NCI-H526 (cell line): ENCODE results near the gene ZNRF1.

Experiments
- DNase-seq, 2 experiments: peaks; one replicate each; lab custom pipeline; 2025; lab: John Stamatoyannopoulos, UW

Gene ZNRF1

DNA sequence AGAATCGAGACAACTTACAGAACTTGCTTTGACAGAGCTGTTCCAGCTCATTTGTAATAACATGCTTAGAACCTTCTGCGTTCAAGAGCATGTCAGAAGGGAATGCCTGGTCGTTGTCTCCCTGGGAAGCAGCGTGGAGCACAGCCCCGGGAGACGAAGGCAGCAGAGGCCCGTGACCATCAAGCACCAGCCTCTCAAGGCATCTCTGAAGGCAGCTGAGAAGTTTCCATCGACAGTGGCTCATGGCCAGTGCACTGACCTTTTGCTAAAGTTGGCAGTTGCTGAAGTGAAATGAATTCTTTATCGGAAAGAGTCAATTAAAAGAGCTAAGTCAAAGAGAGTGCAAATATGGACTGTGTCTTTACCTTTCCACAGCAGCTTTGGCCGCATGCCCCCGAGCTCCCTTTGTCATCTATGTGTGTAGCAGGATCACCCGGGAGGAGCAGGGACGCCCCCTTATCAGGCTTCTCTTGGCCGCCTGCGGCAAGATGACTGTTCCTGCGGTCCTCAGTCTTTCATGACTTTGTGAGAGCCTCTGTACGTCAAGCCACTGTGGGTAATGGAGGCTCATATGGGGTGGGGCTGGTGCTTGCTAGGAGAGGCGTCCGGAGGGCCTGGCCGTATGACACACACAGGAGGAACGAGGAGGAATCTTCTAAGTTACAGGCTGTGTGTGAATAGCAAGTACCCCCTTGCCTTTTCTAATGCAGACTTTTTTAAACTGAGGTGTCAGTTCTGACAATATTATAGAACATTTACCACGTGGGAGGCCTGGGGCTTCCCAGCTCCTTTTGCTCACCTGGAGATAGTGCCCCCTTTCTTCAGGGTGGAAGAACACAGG lies 63.5 kb downstream of the ZNRF1 start:
- DNase-seq: no peak

GRCh38 chr16:75062976-75063346 lies 64.1 kb downstream of the ZNRF1 start:
- no peak for DNase-seq

DNA sequence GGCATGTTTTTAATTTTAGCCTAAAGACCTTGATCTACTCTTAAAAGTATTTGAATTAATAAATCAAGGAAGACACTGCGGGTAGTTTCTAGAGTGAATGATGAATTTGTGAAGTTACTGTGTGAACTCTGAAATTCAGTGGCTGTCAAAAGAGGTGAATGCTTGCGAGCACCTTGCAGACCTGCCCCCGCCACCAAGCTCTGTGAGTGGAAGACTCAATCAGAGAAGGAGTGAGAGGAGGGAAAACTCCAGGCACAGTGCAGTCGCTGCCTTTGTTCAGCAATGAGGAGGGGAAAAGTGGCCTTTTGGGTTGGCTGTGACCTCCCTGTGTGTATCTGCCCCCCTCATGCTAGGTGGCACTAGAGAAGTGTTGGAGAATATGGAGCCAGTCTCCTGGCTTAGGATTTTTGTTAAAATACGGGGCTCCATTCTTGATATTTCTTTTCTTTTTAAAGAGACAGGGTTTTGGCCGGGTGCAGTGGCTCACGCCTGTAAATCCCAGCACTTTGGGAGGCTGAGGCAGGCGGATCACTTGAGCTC lies 64.8 kb downstream of the ZNRF1 start:
- DNase-seq: no peak

DNA sequence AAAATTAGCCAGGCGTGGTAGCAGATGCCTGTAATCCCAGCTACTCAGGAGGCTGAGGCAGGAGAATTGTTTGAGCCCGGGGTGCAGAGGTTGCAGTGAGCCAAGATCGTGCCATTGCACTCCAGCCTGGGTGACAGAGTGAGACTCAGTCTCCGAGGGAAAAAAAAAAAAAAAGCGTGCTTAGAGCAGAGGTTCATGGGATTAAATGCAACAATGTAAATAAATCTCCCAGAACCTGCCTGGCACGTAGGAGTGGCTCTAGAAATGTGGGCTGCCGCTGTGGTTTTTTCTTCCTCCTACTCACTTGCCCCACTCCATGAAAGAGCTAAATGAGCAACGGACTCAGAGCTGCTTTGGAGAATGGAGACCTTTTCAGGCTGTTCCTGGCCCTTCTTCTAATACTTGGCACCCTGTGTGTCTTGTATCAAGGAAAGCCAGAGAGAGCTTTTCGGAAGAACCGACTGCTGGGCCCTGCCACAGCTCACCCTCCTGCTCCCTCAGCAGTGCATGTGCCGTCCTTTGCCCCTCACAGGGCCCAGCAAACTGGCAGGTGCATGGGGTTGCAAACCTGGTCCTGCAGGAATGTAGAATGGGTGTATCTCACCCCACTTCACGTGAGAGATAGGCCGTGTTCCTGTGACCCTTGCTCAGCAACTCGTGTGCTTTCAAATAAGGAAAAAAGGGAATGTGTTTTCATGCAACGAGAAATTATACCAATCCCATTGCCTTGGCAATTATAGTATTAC lies 65.8 kb downstream of the ZNRF1 start:
- DNase-seq: no peak

DNA sequence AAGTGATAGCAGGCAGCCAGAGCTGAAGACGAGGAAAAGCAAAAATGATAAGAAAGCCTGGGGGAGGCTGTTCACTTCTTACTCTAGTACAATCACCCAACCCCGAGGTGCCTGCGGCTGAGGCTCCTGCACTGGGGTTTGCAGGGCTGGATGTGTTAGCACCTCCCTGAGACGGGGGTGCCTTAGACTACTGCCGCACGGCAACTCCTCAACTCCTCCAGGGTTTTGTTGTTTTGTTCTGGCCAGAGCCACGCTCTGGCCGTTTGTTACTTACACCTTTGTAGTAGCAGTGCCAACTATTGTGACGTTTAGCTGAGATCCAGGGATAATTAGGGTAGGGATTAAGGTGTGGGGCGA lies 66.3 kb downstream of the ZNRF1 start:
- DNase-seq: no peak

- DNase-seq: no peak
Measured at GRCh38 chr16:75065521-75066149, 66.8 kb downstream of the ZNRF1 start.

DNA sequence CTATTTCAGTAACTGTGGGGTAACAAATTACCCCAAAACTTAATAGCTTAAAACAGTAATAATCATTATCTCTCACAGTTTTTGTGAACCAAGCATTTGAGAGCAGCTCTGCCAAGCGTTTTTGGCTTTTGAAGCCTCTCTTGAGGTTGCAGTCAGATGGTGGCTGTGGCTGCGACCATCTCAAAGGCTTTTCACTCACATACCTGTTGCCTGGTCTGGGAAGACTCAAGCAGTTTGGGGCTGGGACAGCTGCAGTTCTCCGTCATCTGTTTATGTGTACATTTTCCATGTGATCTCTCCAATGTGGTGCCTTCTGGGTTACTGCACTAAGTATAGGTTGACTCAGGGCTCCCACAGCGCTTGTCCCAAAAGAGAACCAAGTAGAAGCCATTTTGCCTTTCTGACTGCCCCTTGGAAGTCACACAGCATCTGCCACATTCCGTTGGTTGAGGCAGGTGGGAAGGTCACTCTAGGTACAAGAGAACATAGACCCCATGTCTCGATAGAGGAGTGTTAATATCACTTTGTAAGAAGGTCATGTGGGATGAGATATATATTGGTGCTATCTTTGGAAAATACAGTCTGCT lies 68.1 kb downstream of the ZNRF1 start:
- no peak for DNase-seq

- DNase-seq: no peak
Measured at GRCh38 chr16:75068085-75069031, 69.5 kb downstream of the ZNRF1 start.

DNA sequence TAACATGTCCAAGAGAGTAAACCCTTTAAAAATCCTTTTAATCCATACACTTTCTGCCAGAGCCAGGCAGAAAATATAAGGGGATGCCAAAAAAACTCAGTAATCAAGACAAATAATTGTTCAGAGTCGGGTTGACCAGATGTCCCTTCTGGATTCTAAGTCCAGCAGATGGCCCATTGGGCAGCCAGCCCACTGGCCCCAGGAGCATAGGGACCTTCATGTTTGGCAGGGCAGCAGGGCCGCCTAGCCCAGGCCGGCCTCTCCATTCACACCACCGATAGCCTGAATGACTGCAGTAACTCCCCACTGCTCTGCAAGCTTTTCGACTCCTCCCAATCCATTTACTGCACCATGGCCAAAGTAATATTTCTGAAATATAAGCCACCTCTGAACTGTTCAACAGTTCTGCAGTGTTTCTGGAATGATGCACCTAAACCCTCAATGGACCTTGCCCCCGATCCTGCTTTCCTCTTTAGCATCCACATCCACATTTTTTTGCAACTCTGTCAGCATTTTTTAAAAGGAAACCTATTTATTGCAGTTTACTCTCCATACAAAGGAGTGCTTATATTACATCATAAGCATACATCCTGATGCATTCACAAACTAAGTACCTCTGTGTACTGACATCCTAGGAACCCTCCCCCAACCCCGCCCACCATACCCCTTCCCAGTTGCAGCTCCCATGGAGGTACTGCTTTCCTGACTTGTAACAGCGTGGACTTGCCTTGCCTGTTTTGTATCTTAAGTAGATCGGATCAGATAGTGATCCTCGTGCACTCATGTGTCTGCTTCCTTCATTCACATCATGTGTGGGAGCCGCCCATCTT lies 71.4 kb downstream of the ZNRF1 start:
- DNase-seq: no peak

GRCh38 chr16:75071621-75072020 lies 72.8 kb downstream of the ZNRF1 start:
- no peak for DNase-seq

- no peak for DNase-seq
Measured at GRCh38 chr16:75072239-75072947, 73.6 kb downstream of the ZNRF1 start.

- DNase-seq: no peak
Measured at GRCh38 chr16:75073545-75074303, 74.9 kb downstream of the ZNRF1 start.

DNA sequence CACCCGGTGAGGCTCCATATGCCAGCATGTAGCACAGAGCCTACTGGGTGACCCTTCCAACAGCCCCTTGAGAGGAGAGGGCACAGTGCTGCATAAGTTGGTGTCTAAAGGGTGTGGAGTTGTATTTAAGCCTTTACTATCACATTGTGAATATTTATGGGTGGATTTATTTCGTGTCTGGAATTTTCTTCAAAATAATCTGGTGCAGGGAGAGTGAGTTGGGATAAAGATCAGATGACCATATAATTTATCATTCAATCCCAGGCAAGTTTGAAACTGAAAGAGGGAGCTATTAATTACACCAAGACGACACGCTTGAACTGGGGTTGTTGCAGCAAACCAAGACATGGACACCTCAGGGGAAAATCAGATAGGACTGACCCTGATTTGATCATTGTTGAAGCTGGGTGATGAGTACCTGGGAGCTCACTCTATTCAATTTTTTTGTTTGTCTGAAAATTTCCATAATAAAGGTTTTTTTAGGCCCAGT lies 75.5 kb downstream of the ZNRF1 start:
- no peak for DNase-seq

DNA sequence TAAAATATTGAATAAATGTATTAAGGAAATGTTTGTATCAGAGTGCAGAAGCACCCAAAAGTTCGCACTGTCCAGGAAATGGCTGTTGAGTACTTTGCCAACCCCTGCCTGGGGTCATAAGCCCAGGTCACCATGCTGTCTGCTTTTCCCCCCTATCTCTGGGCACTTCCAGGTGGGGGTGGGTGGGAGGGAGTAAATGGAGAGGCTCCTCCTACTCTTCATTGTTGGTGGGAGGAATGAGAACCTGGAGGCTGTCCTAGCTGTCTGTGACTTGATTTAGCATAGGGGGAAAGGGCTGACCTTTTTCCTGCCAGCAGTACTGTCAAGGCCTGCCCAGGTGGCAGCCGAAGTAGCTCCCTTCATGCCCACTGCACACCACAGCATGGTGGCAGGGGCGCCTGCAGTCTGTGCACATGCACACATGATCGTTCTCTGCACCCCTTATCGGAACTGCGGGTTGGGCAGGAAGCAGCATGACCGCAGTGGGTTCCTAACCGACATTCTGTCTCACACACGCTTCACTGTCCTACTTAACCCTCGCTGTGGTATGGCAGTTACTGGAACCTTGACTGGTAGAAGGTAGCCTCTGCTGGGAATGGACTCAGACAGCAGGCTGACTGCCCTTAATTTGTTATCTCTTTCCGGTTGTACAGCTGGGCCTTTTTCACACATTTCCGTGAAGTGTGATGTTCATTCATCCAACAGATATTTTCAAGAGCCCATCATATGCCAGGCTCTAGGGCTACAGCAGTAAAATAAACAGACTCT lies 76.3 kb downstream of the ZNRF1 start:
- DNase-seq: no peak

GRCh38 chr16:75075688-75076268 lies 77.0 kb downstream of the ZNRF1 start:
- DNase-seq: no peak

DNA sequence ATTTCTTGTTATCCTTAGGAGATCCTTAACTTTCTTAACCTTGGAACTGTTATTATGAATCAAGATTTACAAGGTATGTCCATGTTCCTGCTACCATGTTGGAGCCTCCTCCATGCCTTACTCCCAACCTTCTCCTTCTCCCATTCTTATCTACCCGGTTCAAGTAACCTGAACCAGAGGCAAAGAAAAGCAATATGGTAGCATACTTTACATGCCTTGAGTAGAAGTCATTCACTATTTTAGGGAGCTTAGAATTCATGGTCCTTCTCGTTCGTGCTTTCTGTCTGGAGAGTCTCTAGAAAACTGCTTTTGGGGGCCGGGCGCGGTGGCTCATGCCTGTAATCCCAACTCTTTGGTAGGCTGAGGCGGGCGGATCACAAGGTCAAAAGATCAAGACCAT lies 80.1 kb downstream of the ZNRF1 start:
- DNase-seq: no peak

DNA sequence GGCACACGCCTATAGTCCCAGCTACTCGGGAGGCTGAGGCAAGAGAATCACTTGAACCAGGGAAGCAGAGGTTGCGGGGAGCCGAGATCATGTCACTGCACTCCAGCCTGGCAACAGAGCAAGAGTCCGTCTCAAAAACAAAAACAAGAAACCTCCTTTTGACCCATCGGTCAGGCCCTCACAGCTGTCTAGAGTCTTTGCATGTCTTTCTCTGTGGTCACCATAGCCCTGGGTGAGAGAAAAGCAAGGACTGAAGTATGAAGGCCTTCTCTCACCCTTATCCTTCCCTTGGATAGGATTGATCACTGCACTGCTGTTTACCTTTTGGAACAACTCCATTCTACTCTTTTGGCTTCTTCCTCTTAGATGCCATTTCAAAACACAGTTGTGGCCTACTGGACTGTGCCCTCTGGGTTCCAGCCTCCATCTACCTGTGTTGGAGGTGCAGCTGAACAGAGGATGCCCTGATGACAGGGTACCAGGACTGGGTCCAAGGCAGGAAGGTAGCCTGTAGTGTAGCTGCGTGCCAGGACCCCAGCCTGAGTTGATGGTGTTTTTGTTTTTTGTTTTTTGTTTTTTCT lies 80.6 kb downstream of the ZNRF1 start:
- DNase-seq: no peak
